Nephron (organoid): ENCODE results near the gene CD320.
"Not testable (repeated sequence)": the region's sequence is repeated elsewhere in the genome, so short reads cannot be mapped to it uniquely, and the experiment has no call there.

Source experiments
- H3K27ac Mint-ChIP-seq, 3 experiments: 2 replicates each; pipeline ENCODE4 v1.8.0; 2020; ENCODE audit warnings: mixed read lengths in 3 of 3, mild to moderate bottlenecking in 2 of 3, moderate library complexity in 1 of 3
- H3K27me3 Mint-ChIP-seq: 2 replicates; pipeline ENCODE4 v1.8.0; 2021; ENCODE audit warnings: low read depth, mild to moderate bottlenecking, moderate library complexity, mixed read lengths
- H3K36me3 Mint-ChIP-seq: 2 replicates; pipeline ENCODE4 v1.8.0; 2020; ENCODE audit warnings: low read depth, mixed read lengths
- H3K4me1 Mint-ChIP-seq: 2 replicates; pipeline ENCODE4 v1.8.0; 2020; ENCODE audit warnings: mixed read lengths
- H3K4me3 Mint-ChIP-seq, 3 experiments: 2 replicates each; pipeline ENCODE4 v1.8.0; 2020; ENCODE audit warnings: mild to moderate bottlenecking in 3 of 3, mixed read lengths in 3 of 3, moderate library complexity in 2 of 3
- H3K9me3 Mint-ChIP-seq: 2 replicates; pipeline ENCODE4 v1.8.0; 2020; ENCODE audit warnings: mixed read lengths
- CTCF ChIP-seq, 3 experiments: fragments of 200-600 bp; sonication (generic); IDR thresholded peaks; one replicate each; pipeline ENCODE4 v1.5.0; 2021; ENCODE audit warnings: antibody characterized with exemption in 3 of 3; ENCODE audit not compliant: unreplicated experiment in 3 of 3

CD320 gene

GRCh38 chr19:8343483-8343844, 35.3 kb upstream of the CD320 start:
- H3K4me3 Mint-ChIP-seq = peak overlapping the region; percentile 73 to 82 (median 79)
- peaks cover 7% of the 10 kb centered on the region for H3K4me1 Mint-ChIP-seq
- TF ChIP-seq CTCF (IDR thresholded peaks at IDR 0.05; ENCODE audit: unreplicated experiment in 3 of 3) = no peak
- H3K27ac Mint-ChIP-seq = no peak overlapping the region
- no peaks in the 10 kb centered on the region for H3K36me3 Mint-ChIP-seq
- no peaks in the 10 kb centered on the region for H3K9me3 Mint-ChIP-seq
- peaks cover 49% of the 10 kb centered on the region for H3K27me3 Mint-ChIP-seq

GRCh38 chr19:8342684-8343482, 34.7 kb upstream of the CD320 start, which contains the start of gene KANK3:
Gene KANK3 (minus strand): TSS chr19:8343262. CDS start chr19:8337828, 5,434 bp downstream.
- Mint-ChIP-seq H3K27ac (no peak within 1 kb of the TSS), H3K27me3 (peaks cover 55% of the 10 kb centered on the region), H3K4me3 (peak within 1 kb of the TSS; percentile 73 to 82 (median 79)), H3K9me3 (no peaks in the 10 kb centered on the region), H3K4me1 (peaks cover 7% of the 10 kb centered on the region), H3K36me3 (no peaks in the 10 kb centered on the region)
- TF ChIP-seq CTCF (IDR thresholded peaks at IDR 0.05; ENCODE audit: unreplicated experiment in 3 of 3) = no peak

- Mint-ChIP-seq H3K9me3 (no peaks in the 10 kb centered on the region), H3K27ac (no peak overlapping the region), H3K4me1 (peaks cover 7% of the 10 kb centered on the region), H3K36me3 (no peaks in the 10 kb centered on the region), H3K4me3 (peak overlapping the region in 1 of 3 experiments; percentile 40), H3K27me3 (peaks cover 61% of the 10 kb centered on the region)
- TF ChIP-seq CTCF (IDR thresholded peaks at IDR 0.05; ENCODE audit: unreplicated experiment in 3 of 3) = no peak
Observed at GRCh38 chr19:8342316-8342683, 34.1 kb upstream of the CD320 start.

GRCh38 chr19:8341504-8341903, 33.3 kb upstream of the CD320 start:
- H3K4me3 Mint-ChIP-seq = peak overlapping the region in 2 of 3 experiments; percentile 25 to 40
- not testable (repeated sequence) for H3K36me3 Mint-ChIP-seq, H3K4me1 Mint-ChIP-seq, H3K9me3 Mint-ChIP-seq, H3K27ac Mint-ChIP-seq
- H3K27me3 Mint-ChIP-seq = peaks cover 69% of the 10 kb centered on the region

GRCh38 chr19:8340341-8341096, 32.4 kb upstream of the CD320 start:
- Mint-ChIP-seq H3K4me1 (peaks cover 7% of the 10 kb centered on the region), H3K4me3 (peak overlapping the region in 2 of 3 experiments; percentile 4 to 44), H3K27ac (no peak overlapping the region), H3K36me3 (no peaks in the 10 kb centered on the region), H3K27me3 (peaks cover 79% of the 10 kb centered on the region), H3K9me3 (no peaks in the 10 kb centered on the region)
- no peak for TF ChIP-seq CTCF (IDR thresholded peaks at IDR 0.05; ENCODE audit: unreplicated experiment in 3 of 3)

GRCh38 chr19:8338835-8339234, 30.7 kb upstream of the CD320 start:
- no peak overlapping the region for H3K27ac Mint-ChIP-seq
- H3K9me3 Mint-ChIP-seq = no peaks in the 10 kb centered on the region
- TF ChIP-seq CTCF (IDR thresholded peaks at IDR 0.05; ENCODE audit: unreplicated experiment in 3 of 3) = no peak
- no peaks in the 10 kb centered on the region for H3K36me3 Mint-ChIP-seq
- peaks cover 83% of the 10 kb centered on the region for H3K27me3 Mint-ChIP-seq
- peaks cover 7% of the 10 kb centered on the region for H3K4me1 Mint-ChIP-seq
- no peak overlapping the region for H3K4me3 Mint-ChIP-seq
